Activated CD4-positive, alpha-beta T cell treated with anti-CD3 and anti-CD28 coated beads, Interleukin-2, amount 10 ng/mL, durations not matched to agents 24 days and 14 days (primary cell): ENCODE results near the gene RAPH1. TPM values are rescaled to one million over a fixed set of nuclear protein-coding genes. Genes with fewer than 3 reads are reported as not detected.

Source experiments
- DNase-seq: peaks from one replicate; pipeline ENCODE4 v3.0.0; 2022
- H3K27ac Mint-ChIP-seq: one replicate; pipeline ENCODE4 v1.8.0; 2022; ENCODE audit warnings: mild to moderate bottlenecking, mixed read lengths
- H3K27me3 Mint-ChIP-seq: one replicate; pipeline ENCODE4 v1.8.0; 2022; ENCODE audit warnings: mixed read lengths
- H3K36me3 Mint-ChIP-seq: one replicate; pipeline ENCODE4 v1.8.0; 2022; ENCODE audit warnings: low read depth, mild to moderate bottlenecking, mixed read lengths
- H3K4me1 Mint-ChIP-seq: one replicate; pipeline ENCODE4 v1.8.0; 2021; ENCODE audit warnings: mixed read lengths
- H3K4me3 Mint-ChIP-seq: one replicate; pipeline ENCODE4 v1.8.0; 2022; ENCODE audit warnings: mild to moderate bottlenecking, moderate library complexity, mixed read lengths
- H3K9me3 Mint-ChIP-seq: one replicate; pipeline ENCODE4 v1.8.0; 2021; ENCODE audit warnings: mixed read lengths
- intact Hi-C: fragments of 100-400 bp; cut with micrococcal nuclease; formaldehyde crosslinking; loops from one replicate; pipeline ENCODE4 v1.15.1; 2023
- total RNA-seq: library from RNA; stranded (reverse); gene quantifications from 2 replicates; pipeline ENCODE4 v1.2.3, GENCODE V29; 2022

The RAPH1 gene
- total RNA-seq, 1 donor from 2014 or later = 6.1 TPM

DNA sequence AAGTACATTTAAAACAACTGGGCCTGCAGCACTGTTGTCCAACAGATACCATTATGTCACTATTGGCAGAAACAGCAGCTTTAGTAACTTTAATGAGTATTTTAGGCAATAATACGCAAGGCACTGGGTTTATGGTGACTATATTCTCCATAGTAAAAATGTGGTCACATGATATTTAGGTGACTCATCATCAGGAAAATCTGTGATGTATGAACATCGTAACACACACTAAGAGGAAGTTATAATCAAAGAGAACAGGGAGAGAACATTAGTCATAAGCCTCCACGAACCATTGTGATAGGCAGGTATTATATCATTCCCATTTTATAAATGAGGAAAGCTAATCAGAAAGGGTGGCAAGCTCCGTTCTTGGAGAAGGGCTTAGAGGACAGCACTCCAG is 36.9 kb downstream of the RAPH1 start:
- H3K27ac Mint-ChIP-seq = no peak overlapping the region
- peaks cover 10% of the 10 kb centered on the region for H3K4me1 Mint-ChIP-seq
- H3K4me3 Mint-ChIP-seq = no peak overlapping the region
- H3K36me3 Mint-ChIP-seq = peaks cover 2% of the 10 kb centered on the region
- intact Hi-C loops = no loop called here
- no peaks in the 10 kb centered on the region for H3K27me3 Mint-ChIP-seq
- peak; percentile 20 for DNase-seq
- no peaks in the 10 kb centered on the region for H3K9me3 Mint-ChIP-seq

DNA sequence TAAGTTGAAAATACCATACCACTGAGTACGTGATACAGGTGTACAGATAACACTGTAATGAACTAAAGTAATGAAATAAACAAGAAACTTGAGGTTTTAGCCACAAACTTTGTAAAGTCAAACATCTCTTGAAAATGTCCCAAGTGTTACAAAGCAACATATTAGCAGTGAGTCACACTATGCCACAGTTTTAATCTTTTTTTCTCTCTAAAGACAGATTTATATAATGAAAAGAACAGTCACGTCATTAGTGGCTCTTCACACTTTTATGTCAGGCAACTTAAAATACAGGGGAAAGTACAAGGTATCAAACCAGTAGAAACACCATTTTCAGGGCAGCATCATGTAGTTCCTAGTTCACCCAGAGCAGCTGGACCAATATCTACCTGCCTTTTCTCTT is 42.1 kb downstream of the RAPH1 start:
- Mint-ChIP-seq H3K9me3 (no peaks in the 10 kb centered on the region), H3K4me3 (no peak overlapping the region)
- intact Hi-C loops = loop anchor here (5.0 kb wide), 1 partner anchor 39 kb away; no protein-coding TSS in a partner anchor

DNA sequence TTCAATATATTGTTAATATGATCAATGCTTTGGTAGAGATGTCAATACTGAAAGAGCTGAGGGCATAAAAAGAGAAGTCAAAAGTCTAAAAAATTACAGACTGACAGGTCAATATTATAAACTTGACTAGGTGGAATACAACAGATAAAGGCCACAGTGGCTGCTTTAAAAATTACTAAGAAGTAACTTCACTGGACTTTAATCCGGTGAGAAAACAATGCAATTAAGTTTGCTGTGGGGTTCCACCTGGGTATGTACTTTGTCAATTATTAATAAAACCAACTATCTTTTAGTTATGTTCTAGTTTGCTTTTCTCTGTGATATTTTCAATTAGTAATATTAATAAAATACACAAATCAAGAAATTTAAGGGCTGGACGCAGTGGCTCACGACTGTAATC is 44.7 kb downstream of the RAPH1 start:
- no peak for DNase-seq
- Mint-ChIP-seq H3K4me3 (no peak overlapping the region), H3K9me3 (no peaks in the 10 kb centered on the region), H3K36me3 (peaks cover 2% of the 10 kb centered on the region), H3K27me3 (no peaks in the 10 kb centered on the region), H3K27ac (no peak overlapping the region), H3K4me1 (peaks cover 7% of the 10 kb centered on the region)
- intact Hi-C loops = loop anchor here (5.0 kb wide), 1 partner anchor 42 kb away; no protein-coding TSS in a partner anchor

More for the DNA sequence above, 42.1 kb downstream of the RAPH1 start:
- DNase-seq = peak; percentile 41
- H3K36me3 Mint-ChIP-seq = peaks cover 2% of the 10 kb centered on the region
- no peak overlapping the region for H3K27ac Mint-ChIP-seq
- H3K27me3 Mint-ChIP-seq = no peaks in the 10 kb centered on the region
- peaks cover 7% of the 10 kb centered on the region for H3K4me1 Mint-ChIP-seq

DNA sequence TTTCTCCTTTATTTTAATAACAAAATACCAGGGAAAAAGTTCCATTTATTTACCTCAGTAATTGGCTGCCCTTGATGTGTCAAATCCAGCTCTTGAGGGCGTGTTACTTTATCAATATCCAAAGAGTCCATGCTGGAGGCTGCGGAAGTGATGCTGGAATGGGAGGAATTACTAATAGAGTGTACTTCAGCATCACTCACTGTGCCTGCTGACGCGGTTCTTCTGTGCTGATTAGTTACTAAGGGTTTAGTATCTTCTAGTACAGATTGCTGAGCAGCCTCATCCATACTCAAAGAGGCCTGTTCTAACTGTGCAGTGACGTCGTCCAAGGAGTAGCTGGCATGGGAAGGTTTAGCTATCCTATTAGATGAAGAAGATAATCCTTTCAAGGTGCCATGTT is 45.6 kb downstream of the RAPH1 start:
- Mint-ChIP-seq H3K9me3 (no peaks in the 10 kb centered on the region), H3K36me3 (peaks cover 2% of the 10 kb centered on the region)
- intact Hi-C loops = no loop called here

DNA sequence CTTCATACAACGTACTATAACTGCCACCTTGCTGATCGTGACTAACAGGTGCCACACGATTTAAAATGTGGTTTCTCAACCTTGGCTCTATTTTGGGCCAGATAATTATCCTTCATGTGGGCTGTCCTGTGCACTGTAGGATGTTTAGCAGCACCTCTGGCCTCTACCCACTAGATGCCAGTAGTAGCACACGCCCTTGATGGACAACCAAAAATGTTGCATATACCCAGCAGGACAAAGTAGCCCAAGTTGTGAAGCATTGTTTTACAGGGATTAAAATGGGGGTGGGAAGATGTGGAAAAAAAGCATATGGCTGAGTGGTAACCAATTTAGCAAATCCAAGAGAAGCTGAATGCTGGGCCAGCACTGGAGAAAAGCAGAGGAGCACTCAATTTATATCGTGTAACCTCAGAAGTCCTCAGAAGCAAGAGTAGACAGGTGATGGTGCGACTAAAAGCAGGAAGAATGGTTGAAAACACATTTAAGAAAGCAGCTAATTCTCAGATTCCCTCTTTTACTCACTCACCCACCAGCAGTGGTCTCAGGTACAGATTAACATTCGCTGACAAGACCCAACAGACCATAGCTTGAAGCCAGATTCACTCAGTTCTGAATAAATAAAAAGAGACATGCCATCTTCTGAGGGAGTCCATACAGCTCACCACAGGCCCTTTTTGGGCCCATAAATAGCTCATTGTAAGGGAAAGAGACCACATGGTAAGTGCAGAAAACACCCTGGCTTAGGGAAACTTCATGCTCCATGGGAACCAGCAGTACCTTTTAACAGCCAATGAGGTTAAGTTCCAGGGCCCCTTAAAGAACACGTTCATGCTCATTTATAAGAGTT is 50.6 kb downstream of the RAPH1 start:
- Mint-ChIP-seq H3K36me3 (no peaks in the 10 kb centered on the region), H3K4me1 (peaks cover 7% of the 10 kb centered on the region), H3K4me3 (no peak overlapping the region), H3K27me3 (no peaks in the 10 kb centered on the region), H3K27ac (peak overlapping the region; percentile 9), H3K9me3 (no peaks in the 10 kb centered on the region)
- intact Hi-C loops = loop anchor here (1.0 to 5.0 kb wide), 6 partner anchors 113 to 425 kb away; no protein-coding TSS in a partner anchor
- DNase-seq = peak; percentile 84

More for the DNA sequence above, 45.6 kb downstream of the RAPH1 start:
- Mint-ChIP-seq H3K4me3 (no peak overlapping the region), H3K27ac (no peak overlapping the region), H3K4me1 (peaks cover 8% of the 10 kb centered on the region), H3K27me3 (no peaks in the 10 kb centered on the region)
- DNase-seq = no peak

DNA sequence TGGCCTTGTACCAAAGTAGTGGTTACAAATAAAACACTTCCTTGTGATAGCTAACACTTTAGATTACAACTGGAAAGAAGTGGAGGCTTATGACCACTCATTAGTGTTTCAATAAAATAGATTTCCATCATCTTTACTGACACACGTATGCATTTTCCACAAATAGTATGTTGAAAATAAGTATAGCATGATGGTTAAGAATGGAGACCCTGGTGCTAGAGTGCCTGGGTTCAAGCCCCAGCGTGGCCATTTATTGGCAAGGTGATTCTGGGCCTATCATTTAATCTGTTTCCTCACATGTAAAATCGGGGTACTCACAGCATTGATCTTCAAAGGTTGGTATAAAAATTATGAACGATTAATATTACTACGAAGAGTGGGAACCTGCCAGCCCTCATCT is 54.5 kb downstream of the RAPH1 start:
- Mint-ChIP-seq H3K4me1 (peaks cover 7% of the 10 kb centered on the region), H3K27ac (no peak overlapping the region), H3K4me3 (no peak overlapping the region), H3K9me3 (no peaks in the 10 kb centered on the region), H3K36me3 (no peaks in the 10 kb centered on the region), H3K27me3 (no peaks in the 10 kb centered on the region)
- intact Hi-C loops = loop anchor here (5.0 kb wide), 1 partner anchor 117 kb away; no protein-coding TSS in a partner anchor
- DNase-seq = no peak

DNA sequence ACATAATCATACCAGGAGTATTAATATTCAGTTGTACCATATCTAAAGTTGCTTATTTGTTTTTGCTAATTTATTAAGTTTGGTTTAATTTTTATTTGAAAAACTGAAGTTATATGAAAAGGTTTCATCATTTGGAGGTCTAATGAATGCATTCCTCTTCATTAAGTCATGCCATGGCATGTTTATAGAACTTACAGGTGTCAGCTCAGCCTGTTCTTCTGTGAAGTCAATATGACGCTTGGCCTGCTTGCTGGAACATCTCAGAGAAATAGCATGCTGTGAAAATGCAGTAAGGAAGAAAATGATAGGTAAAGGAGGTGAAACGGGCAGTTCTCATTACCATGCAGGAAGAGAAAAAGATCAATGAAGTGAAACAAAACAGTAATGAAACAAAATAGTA is 58.2 kb downstream of the RAPH1 start:
- intact Hi-C loops = no loop called here
- no peak for DNase-seq
- H3K4me1 Mint-ChIP-seq = no peaks in the 10 kb centered on the region
- H3K4me3 Mint-ChIP-seq = no peak overlapping the region
- no peaks in the 10 kb centered on the region for H3K36me3 Mint-ChIP-seq
- no peaks in the 10 kb centered on the region for H3K27me3 Mint-ChIP-seq
- H3K27ac Mint-ChIP-seq = no peak overlapping the region
- H3K9me3 Mint-ChIP-seq = no peaks in the 10 kb centered on the region

DNA sequence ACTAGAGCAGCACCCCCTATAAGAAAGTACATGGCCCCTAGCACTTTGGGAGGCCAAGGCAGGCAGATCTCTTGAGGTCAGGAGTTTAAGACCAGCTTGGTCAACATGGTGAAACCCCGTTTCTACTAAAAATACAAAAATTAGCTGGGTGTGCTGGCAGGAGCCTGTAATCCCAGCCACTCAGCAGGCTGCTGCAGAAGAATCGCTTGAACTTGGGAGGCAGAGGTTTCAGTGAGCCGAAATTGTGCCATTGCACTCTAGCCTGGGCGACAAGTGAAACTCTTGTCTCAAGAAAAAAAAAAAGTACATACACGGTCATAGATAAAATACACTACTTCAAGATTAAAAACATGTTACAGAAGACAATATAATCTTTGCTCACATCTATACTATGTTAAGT is 63.8 kb downstream of the RAPH1 start:
- Mint-ChIP-seq H3K27me3 (no peaks in the 10 kb centered on the region), H3K36me3 (no peaks in the 10 kb centered on the region), H3K9me3 (no peaks in the 10 kb centered on the region), H3K4me3 (no peak overlapping the region), H3K27ac (no peak overlapping the region), H3K4me1 (no peaks in the 10 kb centered on the region)
- DNase-seq = no peak
- intact Hi-C loops = no loop called here

DNA sequence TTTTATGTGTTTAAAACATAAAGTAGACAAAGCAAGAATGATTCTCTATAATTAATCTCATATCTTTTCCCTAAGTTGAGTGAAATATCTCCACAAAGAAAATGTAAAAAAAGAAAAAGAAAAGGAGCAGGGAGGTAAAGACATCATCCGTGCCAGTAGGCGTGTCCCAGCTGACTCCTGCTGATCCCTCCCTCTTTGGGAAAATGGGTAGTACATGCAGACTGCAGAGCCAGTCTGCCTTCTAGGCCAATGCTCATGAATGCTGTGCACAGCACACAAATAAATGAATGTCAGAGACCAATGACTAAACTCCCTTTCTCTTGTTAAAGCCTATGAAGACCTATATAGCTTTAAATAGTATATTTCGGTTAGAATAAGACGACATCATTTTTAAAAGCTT is 64.7 kb downstream of the RAPH1 start:
- H3K36me3 Mint-ChIP-seq = no peaks in the 10 kb centered on the region
- H3K9me3 Mint-ChIP-seq = no peaks in the 10 kb centered on the region
- H3K27ac Mint-ChIP-seq = no peak overlapping the region
- H3K4me1 Mint-ChIP-seq = no peaks in the 10 kb centered on the region
- intact Hi-C loops = no loop called here
- H3K27me3 Mint-ChIP-seq = peaks cover 2% of the 10 kb centered on the region
- H3K4me3 Mint-ChIP-seq = no peak overlapping the region
- DNase-seq = no peak

DNA sequence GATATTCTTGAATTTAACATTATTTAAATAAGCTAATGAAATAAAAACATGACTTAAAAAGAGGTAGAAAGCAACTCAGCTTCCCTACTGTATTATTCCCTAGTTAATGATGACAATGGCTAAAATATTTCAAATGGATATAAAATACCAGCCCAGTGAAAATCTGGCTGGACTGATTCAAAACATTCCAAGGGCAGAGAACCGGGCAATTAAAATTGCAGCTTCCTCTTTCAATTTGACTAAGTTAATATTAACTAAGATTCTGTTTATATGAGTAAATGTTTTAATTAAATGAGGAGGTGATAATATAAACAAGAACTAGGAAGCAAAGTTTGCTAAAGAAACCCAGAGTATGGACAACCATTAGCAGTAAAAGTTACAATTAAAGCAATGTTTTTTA is 65.6 kb downstream of the RAPH1 start:
- H3K4me1 Mint-ChIP-seq = no peaks in the 10 kb centered on the region
- no peak for DNase-seq
- no peaks in the 10 kb centered on the region for H3K9me3 Mint-ChIP-seq
- H3K36me3 Mint-ChIP-seq = no peaks in the 10 kb centered on the region
- H3K27me3 Mint-ChIP-seq = peaks cover 2% of the 10 kb centered on the region
- intact Hi-C loops = no loop called here
- no peak overlapping the region for H3K27ac Mint-ChIP-seq
- H3K4me3 Mint-ChIP-seq = no peak overlapping the region

DNA sequence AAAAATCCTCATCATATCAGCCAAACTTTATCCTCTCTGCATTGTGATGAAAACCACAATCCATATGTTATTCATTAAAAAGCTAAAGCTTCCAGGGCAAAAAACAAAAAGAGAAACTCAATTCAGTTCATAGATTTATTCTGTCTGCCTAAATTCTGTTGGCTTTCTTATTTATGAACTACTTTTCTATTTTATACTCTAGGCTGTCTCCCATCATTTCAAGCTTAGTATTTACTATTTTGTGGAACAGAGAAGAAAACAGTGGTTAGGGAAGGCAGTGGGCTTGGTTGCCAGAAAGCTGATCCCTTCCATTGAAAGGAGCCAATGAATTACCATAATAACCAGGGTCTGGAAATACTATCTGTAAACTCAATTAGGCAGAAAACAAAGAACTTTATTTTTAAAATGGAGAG is 71.8 kb downstream of the RAPH1 start:
- no peak overlapping the region for H3K27ac Mint-ChIP-seq
- intact Hi-C loops = no loop called here
- H3K36me3 Mint-ChIP-seq = no peaks in the 10 kb centered on the region
- DNase-seq = no peak
- H3K27me3 Mint-ChIP-seq = peaks cover 2% of the 10 kb centered on the region
- H3K4me1 Mint-ChIP-seq = no peaks in the 10 kb centered on the region
- H3K9me3 Mint-ChIP-seq = no peaks in the 10 kb centered on the region
- H3K4me3 Mint-ChIP-seq = no peak overlapping the region

DNA sequence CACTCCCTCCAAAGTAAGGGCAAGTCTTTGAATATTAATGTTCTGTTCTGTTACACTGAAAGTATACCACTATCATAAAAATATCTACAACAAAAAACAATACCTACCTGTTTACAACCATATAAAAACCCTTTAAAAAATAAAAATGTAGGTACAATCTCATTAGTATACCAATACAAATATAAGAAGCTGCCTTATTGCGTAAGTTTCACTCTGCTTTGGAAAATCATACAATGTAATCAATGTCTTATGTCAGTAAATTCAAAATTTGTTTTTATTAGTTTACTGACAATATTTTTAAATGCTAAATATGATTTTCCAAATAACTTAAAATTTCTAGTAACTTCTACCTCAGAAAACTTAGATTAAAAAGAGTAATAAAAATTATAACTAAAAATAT is 72.8 kb downstream of the RAPH1 start:
- Mint-ChIP-seq H3K36me3 (no peaks in the 10 kb centered on the region), H3K27me3 (peaks cover 2% of the 10 kb centered on the region), H3K4me1 (no peaks in the 10 kb centered on the region), H3K27ac (no peak overlapping the region), H3K9me3 (no peaks in the 10 kb centered on the region), H3K4me3 (no peak overlapping the region)
- no peak for DNase-seq
- intact Hi-C loops = no loop called here

DNA sequence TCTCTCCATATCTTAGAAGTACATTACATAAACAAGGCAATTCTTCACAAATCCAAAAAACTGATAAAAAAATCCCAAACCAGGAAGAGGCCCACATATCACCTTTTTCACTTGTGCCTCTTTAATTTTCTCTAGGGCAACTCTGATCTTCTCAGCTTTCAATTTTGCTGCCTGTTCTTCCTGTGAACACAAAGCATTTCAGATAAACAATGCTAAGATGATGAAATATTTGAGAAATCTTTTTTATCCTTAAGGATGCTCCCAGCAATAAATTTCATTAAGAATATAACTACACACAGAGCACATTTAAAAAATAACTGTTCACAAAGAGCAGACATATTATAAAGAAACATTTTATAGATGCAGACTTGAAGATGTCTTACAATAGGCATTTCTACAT is 73.4 kb downstream of the RAPH1 start:
- no peaks in the 10 kb centered on the region for H3K36me3 Mint-ChIP-seq
- no peak overlapping the region for H3K27ac Mint-ChIP-seq
- H3K27me3 Mint-ChIP-seq = peaks cover 2% of the 10 kb centered on the region
- no peaks in the 10 kb centered on the region for H3K9me3 Mint-ChIP-seq
- intact Hi-C loops = no loop called here
- H3K4me1 Mint-ChIP-seq = no peaks in the 10 kb centered on the region
- H3K4me3 Mint-ChIP-seq = no peak overlapping the region
- DNase-seq = no peak

DNA sequence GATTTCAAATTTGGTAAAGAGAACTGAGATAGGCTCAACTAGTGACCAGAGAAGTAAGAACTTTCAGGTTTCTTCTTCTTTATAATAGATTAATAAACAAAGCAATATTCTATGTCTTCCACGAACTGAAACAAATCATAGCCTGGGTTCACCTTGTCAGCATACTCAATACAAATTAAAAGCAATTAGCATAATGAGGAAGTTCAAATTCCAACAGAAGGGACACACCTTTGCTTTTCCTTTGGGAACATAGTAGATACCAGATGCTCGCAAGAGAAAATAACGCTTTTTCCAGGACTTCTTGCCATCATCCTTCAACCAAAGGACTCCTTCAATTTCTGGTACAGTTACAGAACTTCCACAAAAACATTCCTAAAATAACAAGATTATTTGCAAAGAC is 79.9 kb downstream of the RAPH1 start:
- H3K9me3 Mint-ChIP-seq = no peaks in the 10 kb centered on the region
- intact Hi-C loops = loop anchor here (2.0 kb wide), 1 partner anchor 880 kb away; no protein-coding TSS in a partner anchor
- no peak overlapping the region for H3K27ac Mint-ChIP-seq
- DNase-seq = no peak
- H3K4me1 Mint-ChIP-seq = peaks cover 1% of the 10 kb centered on the region
- no peak overlapping the region for H3K4me3 Mint-ChIP-seq
- H3K36me3 Mint-ChIP-seq = peaks cover 1% of the 10 kb centered on the region
- H3K27me3 Mint-ChIP-seq = no peaks in the 10 kb centered on the region
